Kidney (tissue), 14 donors: Measurements from ENCODE around the gene SPATA16. TPM values are rescaled to one million over a fixed set of nuclear protein-coding genes. Genes with fewer than 3 reads are reported as not detected.

ENCODE experiments used
- DNase-seq, 5 donors: peaks; one replicate each; pipeline ENCODE4 v3.0.0-alpha.2; 2013 to 2020
- FAIRE-seq: peaks from 2 replicates; lab custom pipeline; 2012; peaks lifted over from hg19 to GRCh38; lab: Jason Lieb, UNC
- H3K27ac ChIP-seq, 2 donors: one replicate each; pipeline ENCODE4 v1.7.0; 2013; ENCODE audit warnings: low read depth in 2 of 2, low read length in 2 of 2, inconsistent platforms in 1 of 2
- H3K27me3 ChIP-seq: one replicate; pipeline ENCODE4 v1.7.1; 2013; ENCODE audit warnings: low read length, inconsistent platforms; ENCODE audit not compliant: control insufficient read depth, insufficient read depth
- H3K36me3 ChIP-seq, 3 donors: one replicate each; pipeline versions ENCODE4 v1.7.0 to v1.7.1; 2013; ENCODE audit warnings: low read length in 3 of 3, control low read depth in 1 of 3, inconsistent platforms in 1 of 3; ENCODE audit not compliant: insufficient read depth in 3 of 3, control insufficient read depth in 2 of 3
- H3K4me1 ChIP-seq, 3 donors: one replicate each; pipeline versions ENCODE4 v1.7.0 to v1.7.1; 2013; ENCODE audit warnings: low read length in 3 of 3, inconsistent platforms in 1 of 3, low read depth in 1 of 3; ENCODE audit not compliant: control insufficient read depth in 2 of 3, insufficient read depth in 2 of 3
- H3K4me3 ChIP-seq, 3 donors: one replicate each; pipeline versions ENCODE4 v1.7.0 to v1.8.1; 2013; ENCODE audit warnings: low read length in 3 of 3, control low read depth in 1 of 3, inconsistent platforms in 1 of 3
- H3K9ac ChIP-seq, 3 donors: one replicate each; pipeline versions ENCODE4 v1.7.0 to v1.7.1; 2013; ENCODE audit warnings: low read length in 3 of 3, control low read depth in 1 of 3, inconsistent platforms in 1 of 3
- H3K9me3 ChIP-seq, 3 donors: one replicate each; pipeline versions ENCODE4 v1.7.0 to v1.7.1; 2013; ENCODE audit warnings: low read length in 3 of 3, control low read depth in 1 of 3, inconsistent platforms in 1 of 3; ENCODE audit not compliant: control insufficient read depth in 2 of 3, insufficient read depth in 1 of 3
- CTCF ChIP-seq: IDR thresholded peaks from 3 replicates; pipeline ENCODE4 v1.5.1; 2012; ENCODE audit warnings: mild to moderate bottlenecking, moderate library complexity, borderline replicate concordance; ENCODE audit not compliant: insufficient read depth; ENCODE audit errors: extremely low read depth
- intact Hi-C: fragments of 100-400 bp; cut with DNase I; formaldehyde crosslinking; loops from one replicate; pipeline ENCODE4 v1.11.1; 2022
- polyA plus RNA-seq: library from polyadenylated mRNA; stranded (reverse); fragments of 350-450 nt; fragmentation: Illumina TruSeq; extraction: RNeasy Lipid Tissue Mini Kit (QIAGEN cat#74804); gene quantifications from one replicate; pipeline ENCODE4 v1.2.3, GENCODE V29; 2014; ENCODE audit warnings: low read depth, low replicate concordance; ENCODE audit not compliant: insufficient read depth
- total RNA-seq: library from RNA; stranded (reverse); fragmentation: NEBNext Ultra II Directional; extraction: Animal tissue kit (Norgen Biotek cat#: 25700); gene quantifications from one replicate; pipeline ENCODE4 v1.2.1, GENCODE V29; 2021
- donor health status: control.
- donor health status: control.
- donor health status: control.
- donor health status: control.
- donor health status: control.
- donor health status: DM: yes; HTN: yes; CAD: no.
- donor health status: Normal renal cell carcinoma (clear cell type).

Gene SPATA16
- total and polyA plus RNA-seq, 2 donors from 2014 or later = 0.17 TPM; not detected in 1

- no peaks in the 10 kb centered on the region for H3K9me3 ChIP-seq
- no peak overlapping the region for H3K27ac ChIP-seq
- TF ChIP-seq CTCF = no peak
- no peak overlapping the region for H3K4me3 ChIP-seq
- no peak for FAIRE-seq
- no peaks in the 10 kb centered on the region for H3K4me1 ChIP-seq
- intact Hi-C loops = no loop called here
- H3K9ac ChIP-seq = no peak overlapping the region
- H3K27me3 ChIP-seq = no peaks in the 10 kb centered on the region
- no peaks in the 10 kb centered on the region for H3K36me3 ChIP-seq
- no peak for DNase-seq
Observed at GRCh38 chr3:173058229-173058628, 82.8 kb downstream of the SPATA16 start.

- Histone ChIP-seq H3K9me3 (no peaks in the 10 kb centered on the region), H3K4me1 (no peaks in the 10 kb centered on the region), H3K27ac (no peak overlapping the region), H3K9ac (no peak overlapping the region), H3K27me3 (no peaks in the 10 kb centered on the region), H3K4me3 (no peak overlapping the region), H3K36me3 (no peaks in the 10 kb centered on the region)
- FAIRE-seq (no peak), DNase-seq (no peak)
- intact Hi-C loops = no loop called here
- no peak for TF ChIP-seq CTCF
Observed at GRCh38 chr3:173055228-173055933, 85.7 kb downstream of the SPATA16 start.

- intact Hi-C loops = no loop called here
- no peaks in the 10 kb centered on the region for H3K36me3 ChIP-seq
- no peaks in the 10 kb centered on the region for H3K9me3 ChIP-seq
- no peak overlapping the region for H3K9ac ChIP-seq
- H3K4me3 ChIP-seq = no peak overlapping the region
- DNase-seq = no peak
- no peak overlapping the region for H3K27ac ChIP-seq
- H3K4me1 ChIP-seq = no peaks in the 10 kb centered on the region
- no peak for TF ChIP-seq CTCF
- H3K27me3 ChIP-seq = no peaks in the 10 kb centered on the region
- no peak for FAIRE-seq
Observed at GRCh38 chr3:173049360-173049759, 91.7 kb downstream of the SPATA16 start.
